H9 (cell line): ENCODE measurements around the gene TEX264. TPM values are rescaled to one million over a fixed set of nuclear protein-coding genes. Genes with fewer than 3 reads are reported as not detected.
"Not testable (repeated sequence)": the region's sequence is repeated elsewhere in the genome, so short reads cannot be mapped to it uniquely, and the experiment has no call there.

Experiments
- DNase-seq: peaks from one replicate; pipeline ENCODE4 v3.0.0-alpha.2; 2017
- H2AFZ ChIP-seq: one replicate; pipeline ENCODE4 v1.6.1; 2013; ENCODE audit warnings: mild to moderate bottlenecking, low read length, control low read depth, moderate library complexity
- H2AK5ac ChIP-seq: 2 replicates; pipeline ENCODE4 v1.6.1; 2013; ENCODE audit warnings: low read length, control low read depth, mixed read lengths; ENCODE audit not compliant: insufficient read length
- H2BK120ac ChIP-seq: one replicate; pipeline ENCODE4 v1.6.1; 2013; ENCODE audit warnings: low read depth, mild to moderate bottlenecking, low read length, control low read depth, inconsistent platforms; ENCODE audit not compliant: poor library complexity, severe bottlenecking
- H2BK12ac ChIP-seq: 2 replicates; pipeline ENCODE4 v1.6.1; 2013; ENCODE audit warnings: low read length, control low read depth, mixed read lengths, low read depth; ENCODE audit not compliant: insufficient read length
- H2BK15ac ChIP-seq: 2 replicates; pipeline ENCODE4 v1.6.1; 2013; ENCODE audit warnings: low read depth, low read length, control low read depth
- H2BK20ac ChIP-seq: one replicate; pipeline ENCODE4 v1.6.1; 2013; ENCODE audit warnings: low read depth, mild to moderate bottlenecking, low read length, control low read depth, inconsistent platforms; ENCODE audit not compliant: poor library complexity, severe bottlenecking
- H2BK5ac ChIP-seq: 2 replicates; pipeline ENCODE4 v1.6.1; 2013; ENCODE audit warnings: low read length, control low read depth, mixed read lengths; ENCODE audit not compliant: insufficient read length
- H3K14ac ChIP-seq: 2 replicates; pipeline ENCODE4 v1.6.1; 2013; ENCODE audit warnings: low read length, control low read depth; ENCODE audit not compliant: insufficient read depth
- H3K18ac ChIP-seq: 2 replicates; pipeline ENCODE4 v1.6.1; 2013; ENCODE audit warnings: low read depth, mild to moderate bottlenecking, mixed read lengths, low read length, control low read depth; ENCODE audit not compliant: insufficient read length
- H3K23ac ChIP-seq: 2 replicates; pipeline ENCODE4 v1.6.1; 2013; ENCODE audit warnings: low read length, control low read depth, mixed read lengths, low read depth; ENCODE audit not compliant: insufficient read length
- H3K23me2 ChIP-seq: 2 replicates; pipeline ENCODE4 v1.6.1; 2013; ENCODE audit warnings: low read depth, mild to moderate bottlenecking, mixed read lengths, low read length, control low read depth; ENCODE audit not compliant: insufficient read length, poor library complexity, severe bottlenecking
- H3K27ac ChIP-seq: 2 replicates; pipeline ENCODE4 v1.5.1; 2013; ENCODE audit warnings: low read length, control low read depth, mixed read lengths, low read depth; ENCODE audit not compliant: insufficient read length
- H3K27me3 ChIP-seq: 2 replicates; pipeline ENCODE4 v1.6.1; 2013; ENCODE audit warnings: low read length, control low read depth, inconsistent platforms; ENCODE audit not compliant: insufficient read depth
- H3K4ac ChIP-seq: 2 replicates; pipeline ENCODE4 v1.6.1; 2013; ENCODE audit warnings: low read depth, mild to moderate bottlenecking, control low read depth, inconsistent platforms, low read length, moderate library complexity
- H3K4me1 ChIP-seq: 2 replicates; pipeline ENCODE4 v1.6.1; 2013; ENCODE audit warnings: low read length, control low read depth, inconsistent platforms; ENCODE audit not compliant: insufficient read depth
- H3K4me2 ChIP-seq: 2 replicates; pipeline ENCODE4 v1.6.1; 2013; ENCODE audit warnings: low read length, control low read depth, mixed read lengths; ENCODE audit not compliant: insufficient read length, insufficient read depth
- H3K56ac ChIP-seq: 2 replicates; pipeline ENCODE4 v1.6.1; 2013; ENCODE audit warnings: low read depth, mild to moderate bottlenecking, mixed read lengths, low read length, control low read depth; ENCODE audit not compliant: insufficient read length
- H3K79me1 ChIP-seq: 2 replicates; pipeline ENCODE4 v1.6.1; 2013; ENCODE audit warnings: low read depth, mild to moderate bottlenecking, moderate library complexity, low read length, control low read depth, inconsistent platforms; ENCODE audit not compliant: insufficient read depth, poor library complexity, severe bottlenecking
- H3K79me2 ChIP-seq: 2 replicates; pipeline ENCODE4 v1.6.1; 2013; ENCODE audit warnings: low read length, control low read depth, inconsistent platforms; ENCODE audit not compliant: insufficient read depth
- H3K9ac ChIP-seq: 2 replicates; pipeline ENCODE4 v1.6.1; 2013; ENCODE audit warnings: low read length, control low read depth, mixed read lengths; ENCODE audit not compliant: insufficient read length; ENCODE audit errors: extremely low read depth
- H3K9me3 ChIP-seq: one replicate; pipeline ENCODE4 v1.6.1; 2013; ENCODE audit warnings: low read depth, low read length, inconsistent platforms; ENCODE audit not compliant: control insufficient read depth
- H3T11ph ChIP-seq: one replicate; pipeline ENCODE4 v1.6.1; 2013; ENCODE audit warnings: mild to moderate bottlenecking, low read length, control low read depth, inconsistent platforms
- H4K20me1 ChIP-seq: one replicate; pipeline ENCODE4 v1.6.1; 2013; ENCODE audit not compliant: control insufficient read depth, insufficient read length, insufficient read depth
- H4K5ac ChIP-seq: 2 replicates; pipeline ENCODE4 v1.6.1; 2013; ENCODE audit warnings: low read depth, mild to moderate bottlenecking, mixed read lengths, low read length, control low read depth; ENCODE audit not compliant: insufficient read length
- H4K8ac ChIP-seq: replicated peaks from 2 replicates; pipeline ENCODE4 v1.6.1; 2013; ENCODE audit warnings: low read length, control low read depth, mixed read lengths, low read depth; ENCODE audit not compliant: insufficient read length
- H4K91ac ChIP-seq: 2 replicates; pipeline ENCODE4 v1.6.1; 2013; ENCODE audit warnings: low read depth, mild to moderate bottlenecking, moderate library complexity, mixed read lengths, low read length, control low read depth; ENCODE audit not compliant: insufficient read length
- H3K27ac Mint-ChIP-seq, 3 experiments: 2 replicates in 2 of 3; 3 replicates in 1 of 3; pipeline ENCODE4 v1.8.0; 2020 to 2021; ENCODE audit warnings: mixed read lengths in 3 of 3, mild to moderate bottlenecking in 1 of 3, moderate library complexity in 1 of 3
- H3K27me3 Mint-ChIP-seq: 2 replicates; pipeline ENCODE4 v1.8.0; 2021; ENCODE audit warnings: low read depth, mild to moderate bottlenecking, moderate library complexity, mixed read lengths
- H3K36me3 Mint-ChIP-seq, 3 experiments: 2 replicates in 2 of 3; 3 replicates in 1 of 3; pipeline ENCODE4 v1.8.0; 2020 to 2021; ENCODE audit warnings: low read depth in 3 of 3, mixed read lengths in 3 of 3; ENCODE audit not compliant: insufficient read depth in 1 of 3
- H3K4me1 Mint-ChIP-seq, 2 experiments: 2 replicates each; pipeline ENCODE4 v1.8.0; 2020; ENCODE audit warnings: mixed read lengths in 2 of 2
- H3K4me3 Mint-ChIP-seq, 2 experiments: 2 replicates in 1 of 2; 3 replicates in 1 of 2; pipeline ENCODE4 v1.8.0; 2020 to 2021; ENCODE audit warnings: mild to moderate bottlenecking in 2 of 2, mixed read lengths in 2 of 2, moderate library complexity in 1 of 2
- H3K9me3 Mint-ChIP-seq, 2 experiments: 2 replicates in 1 of 2; 3 replicates in 1 of 2; pipeline ENCODE4 v1.8.0; 2020; ENCODE audit warnings: mild to moderate bottlenecking in 2 of 2, mixed read lengths in 2 of 2, moderate library complexity in 1 of 2
- CTCF ChIP-seq: fragments of 200-600 bp; sonication (generic); conservative IDR thresholded peaks from 3 replicates; pipeline ENCODE4 v1.8.0; 2021; ENCODE audit warnings: antibody characterized with exemption, mild to moderate bottlenecking
- WGBS: extraction: QIAGEN DNeasy Blood & Tissue Kit; methylation state at CpG from one replicate; pipeline ENCODE4 v1.1.7; 2013; ENCODE audit warnings: missing lambda C conversion rate, low lambda C conversion rate, mixed read lengths; ENCODE audit not compliant: insufficient read length; ENCODE audit errors: extremely low coverage; 5-methylcytosine and 5-hydroxymethylcytosine counted together
- total RNA-seq: library from RNA; stranded (reverse); gene quantifications from 2 replicates; pipeline ENCODE4 v1.2.1, GENCODE V29; 2021

The TEX264 gene
- total RNA-seq, 1 experiment from 2014 or later = 17.3 TPM

GRCh38 chr3:51739110-51739509, 68.1 kb downstream of the TEX264 start:
- DNase-seq = no peak
- Histone ChIP-seq H3K14ac (no peak overlapping the region), H3K4ac (no peak overlapping the region), H3K18ac (no peak overlapping the region), H2BK12ac (no peak overlapping the region), H4K8ac (no peak overlapping the region), H2BK5ac (no peak overlapping the region), H3K56ac (no peak overlapping the region), H2BK20ac (no peak overlapping the region), H3K79me2 (no peaks in the 10 kb centered on the region), H3K23ac (no peak overlapping the region), H3K23me2 (no peaks in the 10 kb centered on the region), H3K9me3 (no peaks in the 10 kb centered on the region), H4K91ac (no peak overlapping the region), H3K4me1 (no peaks in the 10 kb centered on the region; the same call in 1 of the 2 replicates), H3K27me3 (no peaks in the 10 kb centered on the region), H3T11ph (no peak overlapping the region), H3K4me2 (no peak overlapping the region), H3K79me1 (no peaks in the 10 kb centered on the region), H4K20me1 (no peaks in the 10 kb centered on the region), H2BK15ac (no peak overlapping the region), H3K27ac (no peak overlapping the region), H2AFZ (no peak overlapping the region), H2BK120ac (no peak overlapping the region), H3K9ac (no peak overlapping the region), H4K5ac (no peak overlapping the region), H2AK5ac (no peak overlapping the region)
- no peaks in the 10 kb centered on the region; a peak in 2 of 7 replicates for H3K36me3 Mint-ChIP-seq
- no peaks in the 10 kb centered on the region; the same call in none of the 2 replicates for H3K27me3 Mint-ChIP-seq
- H3K4me1 Mint-ChIP-seq = peaks cover 26 to 45% of the 10 kb centered on the region in 2 experiments
- peaks cover 0 to 7% of the 10 kb centered on the region in 2 experiments; a peak in 4 of 5 replicates for H3K9me3 Mint-ChIP-seq
- H3K27ac Mint-ChIP-seq = no peak overlapping the region; a peak in 1 of 7 replicates
- WGBS = no CpG with 5 or more reads among the region's 4 CpGs
- H3K4me3 Mint-ChIP-seq = no peak overlapping the region
- TF ChIP-seq CTCF = no peak

- H3K18ac ChIP-seq, H3K79me1 ChIP-seq, H2BK5ac ChIP-seq, H2BK120ac ChIP-seq, H3K4me1 ChIP-seq, H3K9ac ChIP-seq, H3K27me3 Mint-ChIP-seq, H2AFZ ChIP-seq, H3K27me3 ChIP-seq, H4K5ac ChIP-seq, H3K56ac ChIP-seq, H3K4me3 Mint-ChIP-seq, H3K4ac ChIP-seq, H2BK12ac ChIP-seq, H3K14ac ChIP-seq, H3K79me2 ChIP-seq, H3K36me3 Mint-ChIP-seq, H3K23me2 ChIP-seq, H2BK20ac ChIP-seq, H4K91ac ChIP-seq, H2AK5ac ChIP-seq, H3K4me2 ChIP-seq, H3K27ac Mint-ChIP-seq, H3K23ac ChIP-seq, H3T11ph ChIP-seq, DNase-seq, H2BK15ac ChIP-seq, H4K8ac ChIP-seq, H3K9me3 ChIP-seq, H3K27ac ChIP-seq, H4K20me1 ChIP-seq: not testable (repeated sequence)
- WGBS = no CpG with 5 or more reads among the region's 3 CpGs
- H3K4me1 Mint-ChIP-seq = peaks cover 19 to 38% of the 10 kb centered on the region in 2 experiments
- peaks cover 4 to 21% of the 10 kb centered on the region in 2 experiments for H3K9me3 Mint-ChIP-seq
Observed at GRCh38 chr3:51742320-51742719, 71.3 kb downstream of the TEX264 start.
